Adrenal gland (tissue), 5 donors: Measurements from ENCODE around the gene STIL.

Source experiments
- POLR2A ChIP-seq, 2 donors: fragments of 450-650 bp; IDR thresholded peaks; one replicate each; pipeline ENCODE4 v1.6.1; 2017; ENCODE audit warnings: antibody characterized with exemption in 2 of 2, mild to moderate bottlenecking in 2 of 2, moderate library complexity in 1 of 2
- TF ChIP-seq, protein P1 (sequence below), 6 experiments: fragments of 450-650 bp in 4 of 6; fragments of 200-600 bp in 2 of 6; sonication (generic) in 1 of 6; IDR thresholded peaks; 1 replicate in 5 of 6; 2 replicates in 1 of 6; pipeline versions ENCODE4 v1.5.1 to v1.8.0; 2016 to 2021; ENCODE audit warnings: antibody characterized with exemption in 6 of 6, mild to moderate bottlenecking in 2 of 6, moderate library complexity in 1 of 6
- donor health status: DM: no; HTN: no; CAD: no.

DNA sequence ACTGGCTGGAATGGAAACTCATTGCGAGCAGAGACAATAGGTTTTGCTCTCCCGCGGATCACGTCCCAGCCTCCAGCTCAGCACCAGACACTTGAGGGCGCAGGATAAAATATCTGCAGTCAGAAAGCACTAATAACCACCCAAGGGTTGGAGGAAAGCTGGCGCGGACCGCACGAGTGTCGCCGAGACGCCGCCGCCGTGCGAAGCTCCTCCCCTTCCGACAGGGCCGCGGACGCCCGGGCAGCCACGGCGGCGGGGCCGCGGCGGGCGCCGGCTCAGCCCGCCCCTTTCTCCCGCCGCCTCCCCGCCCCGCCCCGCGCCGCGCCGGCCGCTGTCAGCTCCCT lies 19.6 kb upstream of the STIL start, which contains the start of gene CMPK1:
- no peak for TF ChIP-seq POLR2A (IDR thresholded peaks at IDR 0.05)
- TF ChIP-seq, protein P1, sequence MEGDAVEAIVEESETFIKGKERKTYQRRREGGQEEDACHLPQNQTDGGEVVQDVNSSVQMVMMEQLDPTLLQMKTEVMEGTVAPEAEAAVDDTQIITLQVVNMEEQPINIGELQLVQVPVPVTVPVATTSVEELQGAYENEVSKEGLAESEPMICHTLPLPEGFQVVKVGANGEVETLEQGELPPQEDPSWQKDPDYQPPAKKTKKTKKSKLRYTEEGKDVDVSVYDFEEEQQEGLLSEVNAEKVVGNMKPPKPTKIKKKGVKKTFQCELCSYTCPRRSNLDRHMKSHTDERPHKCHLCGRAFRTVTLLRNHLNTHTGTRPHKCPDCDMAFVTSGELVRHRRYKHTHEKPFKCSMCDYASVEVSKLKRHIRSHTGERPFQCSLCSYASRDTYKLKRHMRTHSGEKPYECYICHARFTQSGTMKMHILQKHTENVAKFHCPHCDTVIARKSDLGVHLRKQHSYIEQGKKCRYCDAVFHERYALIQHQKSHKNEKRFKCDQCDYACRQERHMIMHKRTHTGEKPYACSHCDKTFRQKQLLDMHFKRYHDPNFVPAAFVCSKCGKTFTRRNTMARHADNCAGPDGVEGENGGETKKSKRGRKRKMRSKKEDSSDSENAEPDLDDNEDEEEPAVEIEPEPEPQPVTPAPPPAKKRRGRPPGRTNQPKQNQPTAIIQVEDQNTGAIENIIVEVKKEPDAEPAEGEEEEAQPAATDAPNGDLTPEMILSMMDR (IDR thresholded peaks at IDR 0.05), result no peak
